GM18520 (cell line): ENCODE data around the gene BCAP31.
A peak's percentile ranks its signal among the peaks of the same experiment; 100 is the strongest.

ENCODE experiments used
- ATAC-seq: cut with Tn5 transposase; IDR thresholded peaks from one replicate; pipeline ENCODE4 v1.9.1; 2021; ENCODE audit not compliant: unreplicated experiment

Gene BCAP31

GRCh38 chrX:153724252-153725038 lies at the start of gene BCAP31, which contains the start of gene ABCD1:
TSS of gene BCAP31 (minus strand) at chrX:153724387. CDS start at chrX:153723244, 1,143 bp downstream.
TSS of gene ABCD1 (plus strand) at chrX:153724856. CDS start at chrX:153725267, 411 bp downstream.
- ATAC-seq, result peak; percentile 45

- no peak for ATAC-seq
Observed at GRCh38 chrX:153773218-153773611, 49.0 kb upstream of the BCAP31 start.

- no peak for ATAC-seq
Observed at GRCh38 chrX:153772316-153773217, 48.4 kb upstream of the BCAP31 start.

GRCh38 chrX:153771415-153772315 lies 47.5 kb upstream of the BCAP31 start:
- ATAC-seq, result no peak

GRCh38 chrX:153770601-153771414 lies 46.6 kb upstream of the BCAP31 start:
- ATAC-seq, result no peak

- no peak for ATAC-seq
Observed at GRCh38 chrX:153769865-153770600, 45.8 kb upstream of the BCAP31 start.

GRCh38 chrX:153769158-153769864 lies 45.1 kb upstream of the BCAP31 start:
- no peak for ATAC-seq

- no peak for ATAC-seq
Observed at GRCh38 chrX:153768311-153769157, 44.3 kb upstream of the BCAP31 start.

GRCh38 chrX:153767674-153768055 lies 43.5 kb upstream of the BCAP31 start:
- ATAC-seq, result no peak

GRCh38 chrX:153766871-153767673 lies 42.9 kb upstream of the BCAP31 start:
- ATAC-seq, result no peak

- no peak for ATAC-seq
Observed at GRCh38 chrX:153766098-153766817, 42.1 kb upstream of the BCAP31 start.

GRCh38 chrX:153765138-153766079 lies 41.2 kb upstream of the BCAP31 start:
- ATAC-seq, result no peak

- ATAC-seq, result no peak
Observed at GRCh38 chrX:153764786-153765137, 40.6 kb upstream of the BCAP31 start.

- ATAC-seq, result no peak
Observed at GRCh38 chrX:153763989-153764755, 40.0 kb upstream of the BCAP31 start, which contains the start of gene PLXNB3. TSS of gene PLXNB3 (plus strand) at chrX:153764249. CDS start at chrX:153765536, 1,287 bp downstream.
